IPS DF 6.9 (cell line): Measurements from ENCODE around the gene ZNF595.
"Not testable (repeated sequence)": the region's sequence is repeated elsewhere in the genome, so short reads cannot be mapped to it uniquely, and the experiment has no call there.

ENCODE experiments used
- DNase-seq: peaks from one replicate; pipeline ENCODE4 v3.0.0-alpha.2; 2013; ENCODE audit warnings: low read depth, low spot score
- H3K27ac ChIP-seq: one replicate; pipeline ENCODE4 v1.5.1; 2013; ENCODE audit warnings: low read length, control low read depth
- H3K27me3 ChIP-seq: 2 replicates; pipeline ENCODE4 v1.6.1; 2013; ENCODE audit warnings: mild to moderate bottlenecking, low read length; ENCODE audit not compliant: control insufficient read depth, insufficient read depth
- H3K36me3 ChIP-seq: 2 replicates; pipeline ENCODE4 v1.6.1; 2013; ENCODE audit warnings: low read length; ENCODE audit not compliant: control insufficient read depth, insufficient read depth
- H3K4me1 ChIP-seq: 2 replicates; pipeline ENCODE4 v1.6.1; 2013; ENCODE audit warnings: low read length; ENCODE audit not compliant: control insufficient read depth, insufficient read depth
- H3K4me3 ChIP-seq: 2 replicates; pipeline ENCODE4 v1.5.1; 2013; ENCODE audit warnings: mild to moderate bottlenecking, low read length
- H3K9me3 ChIP-seq: 2 replicates; pipeline ENCODE4 v1.6.1; 2013; ENCODE audit warnings: low read length, inconsistent platforms; ENCODE audit not compliant: control insufficient read depth, insufficient read depth
- WGBS: extraction: QIAGEN DNeasy Blood & Tissue Kit; methylation state at CpG from one replicate; pipeline ENCODE4 v1.1.7; 2013; ENCODE audit warnings: mixed read lengths, missing lambda C conversion rate; ENCODE audit not compliant: insufficient read length, insufficient coverage; 5-methylcytosine and 5-hydroxymethylcytosine counted together

Gene ZNF595

DNA sequence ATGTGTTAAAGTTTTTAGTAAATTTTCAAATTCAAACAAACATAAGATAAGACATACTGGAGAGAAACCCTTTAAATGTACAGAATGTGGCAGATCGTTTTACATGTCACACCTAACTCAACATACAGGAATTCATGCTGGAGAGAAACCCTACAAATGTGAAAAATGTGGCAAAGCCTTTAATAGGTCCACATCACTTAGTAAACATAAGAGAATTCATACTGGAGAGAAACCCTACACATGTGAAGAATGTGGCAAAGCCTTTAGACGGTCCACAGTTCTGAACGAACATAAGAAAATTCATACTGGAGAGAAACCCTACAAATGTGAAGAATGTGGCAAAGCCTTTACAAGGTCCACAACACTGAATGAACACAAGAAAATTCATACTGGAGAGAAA is 32.8 kb downstream of the ZNF595 start:
- peaks cover 4% of the 10 kb centered on the region for H3K9me3 ChIP-seq
- no peak for DNase-seq
- H3K27me3 ChIP-seq: no peaks in the 10 kb centered on the region
- H3K4me3 ChIP-seq: no peak overlapping the region
- no CpG with 5 or more reads among the region's 3 CpGs for WGBS
- no peak overlapping the region for H3K27ac ChIP-seq
- H3K4me1 ChIP-seq: no peaks in the 10 kb centered on the region
- no peaks in the 10 kb centered on the region; the same call in 1 of the 2 replicates for H3K36me3 ChIP-seq

DNA sequence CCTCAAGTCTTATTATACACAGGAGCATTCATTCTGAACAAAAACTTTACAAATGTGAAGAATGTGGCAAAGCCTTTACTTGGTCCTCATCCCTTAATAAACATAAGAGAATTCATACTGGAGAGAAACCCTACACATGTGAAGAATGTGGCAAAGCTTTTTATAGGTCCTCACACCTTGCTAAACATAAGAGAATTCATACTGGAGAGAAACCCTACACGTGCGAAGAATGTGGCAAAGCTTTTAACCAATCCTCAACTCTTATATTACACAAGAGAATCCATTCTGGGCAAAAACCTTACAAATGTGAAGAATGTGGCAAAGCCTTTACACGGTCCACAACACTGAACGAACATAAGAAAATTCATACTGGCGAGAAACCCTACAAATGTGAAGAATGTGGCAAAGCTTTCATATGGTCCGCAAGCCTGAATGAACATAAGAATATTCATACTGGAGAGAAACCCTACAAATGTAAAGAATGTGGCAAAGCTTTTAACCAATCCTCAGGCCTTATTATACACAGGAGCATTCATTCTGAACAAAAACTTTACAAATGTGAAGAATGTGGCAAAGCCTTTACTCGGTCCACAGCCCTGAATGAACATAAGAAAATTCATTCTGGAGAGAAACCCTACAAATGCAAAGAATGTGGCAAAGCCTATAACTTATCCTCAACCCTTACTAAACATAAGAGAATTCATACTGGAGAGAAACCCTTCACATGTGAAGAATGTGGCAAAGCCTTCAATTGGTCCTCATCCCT is 33.6 kb downstream of the ZNF595 start:
- not testable (repeated sequence) for DNase-seq, H3K27ac ChIP-seq, H3K36me3 ChIP-seq, H3K27me3 ChIP-seq, H3K4me3 ChIP-seq, H3K9me3 ChIP-seq, H3K4me1 ChIP-seq
- WGBS: no CpG with 5 or more reads among the region's 7 CpGs

DNA sequence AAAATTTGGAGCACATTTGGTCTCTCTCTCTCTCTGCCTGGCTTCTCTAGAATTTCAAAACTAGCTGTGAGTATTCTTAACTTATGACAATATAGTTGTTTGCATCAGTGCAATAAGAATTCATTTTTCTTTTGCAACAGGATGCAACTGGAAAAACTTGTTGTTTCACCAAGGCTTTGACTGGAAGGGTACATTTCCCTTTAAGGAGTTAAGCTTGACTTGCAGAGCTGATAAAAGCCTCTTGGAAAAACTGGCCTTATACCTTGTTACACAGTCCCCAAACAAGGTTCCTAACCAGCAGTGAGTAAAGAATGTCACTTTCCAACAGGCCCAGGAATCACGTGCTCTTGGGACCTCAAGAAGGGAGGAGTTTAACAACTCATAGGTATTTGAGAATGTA is 45.3 kb downstream of the ZNF595 start:
- Histone ChIP-seq H3K9me3 (peaks cover 11% of the 10 kb centered on the region), H3K4me1 (no peaks in the 10 kb centered on the region), H3K36me3 (no peaks in the 10 kb centered on the region), H3K27ac (no peak overlapping the region), H3K27me3 (no peaks in the 10 kb centered on the region), H3K4me3 (no peak overlapping the region)
- no peak for DNase-seq
- WGBS: no CpG with 5 or more reads among the region's 1 CpG

DNA sequence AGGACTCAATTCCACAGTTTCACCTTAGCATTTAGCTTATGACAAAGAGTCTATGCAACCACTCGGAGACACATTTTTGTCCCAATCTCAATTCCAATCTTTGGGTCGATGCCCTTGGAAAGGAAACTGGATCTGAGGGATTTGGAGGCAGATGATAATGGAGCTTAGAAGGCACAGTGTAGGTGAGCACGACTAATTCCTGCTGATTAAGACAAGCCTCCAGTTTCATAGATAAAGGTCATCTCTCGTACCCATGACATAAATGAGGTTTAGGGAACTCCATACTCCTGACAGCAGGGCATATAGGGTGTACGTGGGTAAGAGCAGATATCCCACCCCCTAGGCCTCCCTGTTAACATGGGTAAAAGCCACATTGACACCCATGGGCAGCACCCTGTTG is 46.7 kb downstream of the ZNF595 start:
- Histone ChIP-seq H3K4me3 (no peak overlapping the region), H3K27me3 (no peaks in the 10 kb centered on the region), H3K9me3 (peaks cover 10% of the 10 kb centered on the region), H3K27ac (no peak overlapping the region), H3K36me3 (no peaks in the 10 kb centered on the region), H3K4me1 (no peaks in the 10 kb centered on the region)
- DNase-seq: no peak
- no CpG with 5 or more reads among the region's 5 CpGs for WGBS

DNA sequence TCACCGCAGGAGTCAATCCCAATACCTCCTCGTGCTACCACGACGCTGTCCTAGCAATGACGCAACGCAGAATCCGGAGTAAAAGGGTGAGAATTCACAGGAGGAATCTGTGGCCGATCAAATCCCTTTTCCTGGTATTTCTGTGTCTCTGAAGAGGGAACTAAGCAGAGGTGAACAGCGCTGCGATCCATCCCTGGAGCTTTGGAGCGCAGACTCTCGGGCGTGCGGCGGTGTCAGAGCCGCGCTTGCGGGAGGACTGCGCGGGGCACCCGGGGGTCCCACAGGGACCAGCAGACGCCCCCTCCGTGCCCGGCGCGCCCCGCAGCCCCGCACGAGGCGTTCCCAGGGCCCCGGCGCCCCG is 53.9 kb downstream of the ZNF595 start:
- no peak overlapping the region; the same call in 1 of the 2 replicates for H3K4me3 ChIP-seq
- H3K9me3 ChIP-seq: no peaks in the 10 kb centered on the region
- H3K4me1 ChIP-seq: peaks cover 1% of the 10 kb centered on the region; the same call in 1 of the 2 replicates
- H3K27me3 ChIP-seq: peaks cover 45% of the 10 kb centered on the region
- no peak overlapping the region for H3K27ac ChIP-seq
- no peak for DNase-seq
- H3K36me3 ChIP-seq: no peaks in the 10 kb centered on the region
- WGBS: no CpG with 5 or more reads among the region's 33 CpGs

DNA sequence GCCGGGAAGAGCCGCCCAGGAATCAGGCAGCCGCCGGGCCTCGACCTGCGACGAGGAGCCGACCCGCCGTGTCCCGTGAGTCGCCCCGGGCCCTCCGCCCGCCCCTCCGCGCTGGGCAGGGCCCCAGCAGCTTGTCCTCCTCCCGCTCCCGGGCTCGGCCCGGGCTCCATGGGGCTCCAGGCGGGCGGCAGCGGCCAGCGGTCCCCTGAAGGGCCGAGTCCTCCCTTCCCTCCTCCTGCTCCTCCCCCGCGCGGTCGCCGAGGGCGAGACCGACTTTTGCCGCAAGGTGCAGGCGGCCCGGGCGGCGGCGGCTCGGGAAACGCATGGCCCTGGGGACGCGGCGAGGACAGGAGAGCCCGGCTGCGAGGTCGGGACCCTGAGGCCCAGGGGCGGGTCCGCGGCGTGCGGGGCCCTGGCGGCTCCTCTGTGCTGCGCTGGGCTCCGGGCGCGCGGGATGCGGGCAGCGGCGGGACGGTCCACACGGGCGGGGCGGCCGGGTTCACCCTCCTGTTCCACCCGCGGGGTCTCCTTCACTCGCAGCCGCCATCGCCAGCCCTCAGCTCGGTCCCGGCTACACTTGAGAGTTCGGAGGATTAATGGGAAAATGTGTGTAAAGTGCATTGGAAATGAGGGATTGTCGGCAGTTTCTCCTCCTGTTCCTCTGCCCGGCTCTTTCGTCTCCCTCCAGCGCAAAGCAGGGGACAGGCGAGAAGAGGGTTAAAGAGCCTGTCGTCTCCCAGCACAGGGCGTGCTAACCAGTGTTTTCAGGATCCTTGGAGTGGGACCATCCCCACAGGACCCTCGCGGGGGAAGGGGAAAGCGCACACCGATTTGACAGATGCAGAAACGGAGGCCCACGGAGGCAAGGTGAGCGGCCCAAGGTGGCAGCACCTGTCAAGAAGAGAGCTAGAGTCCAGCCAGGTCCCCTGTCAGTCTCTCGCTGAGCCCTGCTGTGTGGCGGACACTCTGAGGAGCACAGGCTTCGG is 54.6 kb downstream of the ZNF595 start:
- Histone ChIP-seq H3K4me3 (peak overlapping the region; percentile 37), H3K9me3 (no peaks in the 10 kb centered on the region), H3K27me3 (peaks cover 45% of the 10 kb centered on the region), H3K4me1 (peaks cover 1% of the 10 kb centered on the region; the same call in 1 of the 2 replicates), H3K27ac (no peak overlapping the region), H3K36me3 (no peaks in the 10 kb centered on the region)
- DNase-seq: no peak
- WGBS: no CpG with 5 or more reads among the region's 91 CpGs

DNA sequence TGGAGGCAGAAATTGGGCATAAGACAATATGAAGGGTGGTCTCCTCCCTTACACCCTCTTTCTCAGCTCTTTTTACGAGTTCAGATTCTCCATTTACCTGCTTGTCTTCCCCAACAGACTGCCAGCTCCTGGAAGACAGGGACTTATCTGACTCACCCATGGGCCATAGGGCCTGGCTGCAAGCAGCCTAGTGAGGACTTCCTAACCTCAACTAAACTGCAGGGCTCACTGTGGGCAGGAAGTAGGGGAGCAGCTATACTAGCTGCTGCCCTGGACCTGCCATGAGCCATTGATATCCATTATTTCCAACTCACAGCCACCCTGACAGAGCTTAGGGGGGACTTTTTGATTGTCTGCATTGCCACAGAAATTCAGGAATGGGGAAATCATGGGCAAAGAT is 59.6 kb downstream of the ZNF595 start:
- H3K27ac ChIP-seq: no peak overlapping the region
- no peak overlapping the region for H3K4me3 ChIP-seq
- H3K36me3 ChIP-seq: no peaks in the 10 kb centered on the region
- DNase-seq: no peak
- no CpG with 5 or more reads among the region's 1 CpG for WGBS
- H3K4me1 ChIP-seq: peaks cover 1% of the 10 kb centered on the region; the same call in 1 of the 2 replicates
- peaks cover 22% of the 10 kb centered on the region for H3K27me3 ChIP-seq
- H3K9me3 ChIP-seq: no peaks in the 10 kb centered on the region

DNA sequence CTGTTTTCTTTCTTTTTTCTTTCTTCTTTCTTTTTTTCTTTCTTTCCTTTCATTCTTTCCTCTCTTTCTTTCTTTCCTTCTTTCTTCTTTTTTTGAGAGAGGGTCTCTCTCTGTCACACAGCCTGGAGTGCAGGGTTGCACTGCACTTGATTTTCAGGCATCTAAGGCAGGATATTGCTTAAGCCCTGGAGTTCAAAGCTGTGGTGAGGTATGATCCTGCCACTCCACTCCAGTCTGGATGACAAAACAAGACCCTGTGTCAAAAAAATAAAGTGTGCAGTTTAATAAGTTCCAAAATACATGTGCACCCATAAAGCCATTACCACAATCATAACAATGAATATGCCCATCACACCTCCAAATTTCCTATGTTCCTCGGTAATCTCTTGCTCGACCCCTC is 60.6 kb downstream of the ZNF595 start:
- Histone ChIP-seq H3K36me3 (no peaks in the 10 kb centered on the region), H3K27me3 (peaks cover 13% of the 10 kb centered on the region), H3K4me3 (no peak overlapping the region), H3K9me3 (no peaks in the 10 kb centered on the region), H3K27ac (no peak overlapping the region), H3K4me1 (no peaks in the 10 kb centered on the region)
- no peak for DNase-seq
- WGBS: no CpG with 5 or more reads among the region's 2 CpGs

DNA sequence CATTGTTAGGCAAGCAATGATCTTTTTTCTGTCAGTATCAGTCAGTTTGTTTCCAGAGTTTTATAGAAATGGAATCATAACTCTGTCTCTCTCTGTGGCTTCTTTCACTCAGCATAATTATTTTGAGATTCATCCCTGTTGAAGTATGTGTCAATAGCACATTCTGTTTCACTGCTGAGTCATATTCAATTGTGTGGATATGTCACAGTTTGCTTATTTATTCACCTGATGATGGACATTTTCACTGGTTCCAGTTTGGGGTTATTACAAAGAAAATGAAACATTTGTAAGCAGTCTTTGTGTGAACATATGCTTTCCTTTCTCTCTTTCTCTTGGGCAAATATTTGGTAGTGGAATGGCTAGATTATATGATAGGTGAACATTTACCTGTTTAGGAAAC is 61.0 kb downstream of the ZNF595 start:
- H3K36me3 ChIP-seq: no peaks in the 10 kb centered on the region
- H3K4me3 ChIP-seq: no peak overlapping the region
- H3K27ac ChIP-seq: no peak overlapping the region
- H3K9me3 ChIP-seq: no peaks in the 10 kb centered on the region
- no peaks in the 10 kb centered on the region for H3K4me1 ChIP-seq
- DNase-seq: no peak
- H3K27me3 ChIP-seq: peaks cover 9% of the 10 kb centered on the region

DNA sequence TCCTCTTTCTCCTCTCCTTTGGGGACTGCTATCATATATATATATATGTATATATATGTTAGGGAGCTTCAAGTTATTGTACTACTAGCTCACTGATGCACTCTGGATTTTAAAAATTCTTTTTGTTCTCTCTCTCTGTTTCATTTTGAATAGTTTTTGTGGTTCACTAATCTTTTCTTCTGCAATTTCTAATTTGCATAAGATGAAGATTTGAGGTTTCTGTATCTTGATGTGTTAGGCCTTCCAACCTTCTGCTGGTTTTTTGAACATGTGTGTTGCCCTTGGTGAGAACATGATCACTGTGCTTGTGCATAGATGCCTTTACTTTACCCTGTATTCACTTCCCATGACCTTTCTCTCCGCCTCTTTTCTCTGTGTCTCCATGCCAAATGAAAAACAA is 63.4 kb downstream of the ZNF595 start:
- Histone ChIP-seq H3K36me3 (no peaks in the 10 kb centered on the region), H3K4me1 (no peaks in the 10 kb centered on the region), H3K4me3 (no peak overlapping the region), H3K27ac (no peak overlapping the region), H3K27me3 (no peaks in the 10 kb centered on the region), H3K9me3 (no peaks in the 10 kb centered on the region)
- WGBS: no CpG with 5 or more reads among the region's 1 CpG
- DNase-seq: no peak
